Neural progenitor cell (in vitro differentiated cells): Measurements from ENCODE around the gene NFU1.

Experiments used
- EZH2 ChIP-seq: fragments of 200-600 bp; sonication (generic); IDR thresholded peaks from 2 replicates; pipeline ENCODE4 v1.6.1; 2017; ENCODE audit warnings: antibody characterized with exemption, mild to moderate bottlenecking, moderate library complexity
- TF ChIP-seq, protein P1 (sequence below): fragments of 200-600 bp; sonication (generic); IDR thresholded peaks from 2 replicates; pipeline ENCODE4 v1.5.1; 2017; ENCODE audit warnings: antibody characterized with exemption, mild to moderate bottlenecking

- TF ChIP-seq, protein P1, sequence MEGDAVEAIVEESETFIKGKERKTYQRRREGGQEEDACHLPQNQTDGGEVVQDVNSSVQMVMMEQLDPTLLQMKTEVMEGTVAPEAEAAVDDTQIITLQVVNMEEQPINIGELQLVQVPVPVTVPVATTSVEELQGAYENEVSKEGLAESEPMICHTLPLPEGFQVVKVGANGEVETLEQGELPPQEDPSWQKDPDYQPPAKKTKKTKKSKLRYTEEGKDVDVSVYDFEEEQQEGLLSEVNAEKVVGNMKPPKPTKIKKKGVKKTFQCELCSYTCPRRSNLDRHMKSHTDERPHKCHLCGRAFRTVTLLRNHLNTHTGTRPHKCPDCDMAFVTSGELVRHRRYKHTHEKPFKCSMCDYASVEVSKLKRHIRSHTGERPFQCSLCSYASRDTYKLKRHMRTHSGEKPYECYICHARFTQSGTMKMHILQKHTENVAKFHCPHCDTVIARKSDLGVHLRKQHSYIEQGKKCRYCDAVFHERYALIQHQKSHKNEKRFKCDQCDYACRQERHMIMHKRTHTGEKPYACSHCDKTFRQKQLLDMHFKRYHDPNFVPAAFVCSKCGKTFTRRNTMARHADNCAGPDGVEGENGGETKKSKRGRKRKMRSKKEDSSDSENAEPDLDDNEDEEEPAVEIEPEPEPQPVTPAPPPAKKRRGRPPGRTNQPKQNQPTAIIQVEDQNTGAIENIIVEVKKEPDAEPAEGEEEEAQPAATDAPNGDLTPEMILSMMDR, result no peak
- no peak for TF ChIP-seq EZH2
These were observed 46.5 kb upstream of the NFU1 start for GRCh38 chr2:69483696-69484095.
